Loucy (cell line): Measurements from ENCODE around the gene RALGAPA1.

ENCODE experiments used
- H2AFZ ChIP-seq: fragments of 200-600 bp; sonication (generic); 2 replicates; pipeline ENCODE4 v1.6.0; 2016; ENCODE audit warnings: antibody characterized with exemption, mild to moderate bottlenecking, low read length, moderate library complexity
- H3F3A ChIP-seq: fragments of 200-600 bp; 2 replicates; pipeline ENCODE4 v1.6.0; 2016; ENCODE audit warnings: antibody characterized with exemption, low read depth, mild to moderate bottlenecking
- H3K27me3 ChIP-seq: fragments of 200-600 bp; sonication (generic); 2 replicates; pipeline ENCODE4 v1.6.1; 2014; ENCODE audit warnings: low read length, mild to moderate bottlenecking; ENCODE audit not compliant: insufficient read depth, poor library complexity, severe bottlenecking
- H3K36me3 ChIP-seq: fragments of 200-600 bp; sonication (generic); 2 replicates; pipeline ENCODE4 v1.6.1; 2016; ENCODE audit warnings: low read length; ENCODE audit not compliant: insufficient read depth
- H3K4me1 ChIP-seq: fragments of 200-600 bp; sonication (generic); 2 replicates; pipeline ENCODE4 v1.5.1; 2014; ENCODE audit warnings: low read length, mild to moderate bottlenecking; ENCODE audit not compliant: insufficient read depth, poor library complexity, severe bottlenecking
- H3K4me2 ChIP-seq: fragments of 200-600 bp; sonication (generic); 2 replicates; pipeline ENCODE4 v1.6.0; 2014; ENCODE audit warnings: antibody characterized with exemption, low read length, low read depth, mild to moderate bottlenecking; ENCODE audit not compliant: poor library complexity, severe bottlenecking
- H3K4me3 ChIP-seq: fragments of 200-600 bp; sonication (generic); 2 replicates; pipeline ENCODE4 v1.5.1; 2014; ENCODE audit warnings: low read length, mild to moderate bottlenecking, mixed read lengths; ENCODE audit not compliant: poor library complexity, severe bottlenecking
- H3K79me2 ChIP-seq: fragments of 200-600 bp; sonication (generic); 2 replicates; pipeline ENCODE4 v1.6.1; 2014; ENCODE audit warnings: low read length; ENCODE audit not compliant: insufficient read depth
- H3K9ac ChIP-seq: fragments of 200-600 bp; sonication (generic); 2 replicates; pipeline ENCODE4 v1.6.0; 2014; ENCODE audit warnings: mild to moderate bottlenecking, low read depth, low read length, moderate library complexity; ENCODE audit not compliant: poor library complexity, severe bottlenecking
- H3K9me2 ChIP-seq: fragments of 200-600 bp; sonication (generic); replicated peaks from 2 replicates; pipeline ENCODE4 v1.6.1; 2016; ENCODE audit warnings: low read depth, low read length, mixed read lengths
- H3K9me3 ChIP-seq: fragments of 200-600 bp; sonication (generic); 2 replicates; pipeline ENCODE4 v1.6.1; 2014; ENCODE audit warnings: mild to moderate bottlenecking, antibody characterized with exemption, low read length, low read depth; ENCODE audit not compliant: insufficient read depth
- H4K20me1 ChIP-seq: fragments of 200-600 bp; sonication (generic); 2 replicates; pipeline ENCODE4 v1.6.0; 2014; ENCODE audit warnings: antibody characterized with exemption, low read length, mild to moderate bottlenecking; ENCODE audit not compliant: insufficient read depth, poor library complexity, severe bottlenecking
- CTCF ChIP-seq: fragments of 200-600 bp; sonication (generic); conservative IDR thresholded peaks from 2 replicates; pipeline ENCODE4 v1.5.1; 2014; ENCODE audit warnings: mild to moderate bottlenecking, antibody characterized with exemption, low read length
- EZH2phosphoT487 ChIP-seq: fragments of 200-600 bp; IDR thresholded peaks from 2 replicates; pipeline ENCODE4 v1.6.1; 2018; ENCODE audit warnings: antibody characterized with exemption, mild to moderate bottlenecking, moderate library complexity, borderline replicate concordance

The RALGAPA1 gene

DNA sequence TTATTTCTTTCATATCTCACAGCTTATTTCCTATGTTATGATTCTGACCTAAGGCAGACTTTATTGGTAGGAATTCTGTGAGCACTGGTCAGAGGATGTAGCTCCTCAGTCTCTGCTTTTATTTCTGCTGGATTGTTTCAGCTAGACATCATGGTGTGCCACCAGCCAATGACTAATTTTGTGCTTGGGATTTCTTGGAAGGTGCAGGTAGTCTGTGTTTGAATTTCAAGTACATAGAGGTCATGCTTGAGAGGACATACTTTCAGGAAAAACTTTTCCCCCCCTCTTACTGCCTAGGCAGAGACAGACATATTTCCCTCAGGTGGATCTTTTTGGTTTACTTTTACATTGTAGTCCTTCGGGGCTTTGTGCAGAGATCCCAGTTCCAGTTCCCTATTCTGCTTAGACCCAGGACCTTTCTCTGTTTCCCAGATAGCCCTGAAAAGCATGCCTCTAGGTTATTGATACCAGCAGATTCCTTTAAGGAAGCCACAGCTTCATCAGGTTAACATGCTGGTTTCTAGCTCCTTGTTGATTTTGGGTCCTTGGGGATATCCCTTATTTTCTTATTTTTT lies 45.7 kb upstream of the RALGAPA1 start:
- Histone ChIP-seq H3K4me1 (peaks cover 10% of the 10 kb centered on the region), H3K79me2 (no peaks in the 10 kb centered on the region), H4K20me1 (no peaks in the 10 kb centered on the region), H3K9me3 (no peaks in the 10 kb centered on the region; the same call in 1 of the 2 replicates), H3K36me3 (peaks cover 24% of the 10 kb centered on the region), H3F3A (no peaks in the 10 kb centered on the region), H3K4me3 (no peak overlapping the region), H3K9ac (no peak overlapping the region), H2AFZ (no peak overlapping the region), H3K9me2 (no peaks in the 10 kb centered on the region), H3K4me2 (no peak overlapping the region), H3K27me3 (no peaks in the 10 kb centered on the region)
- TF ChIP-seq EZH2phosphoT487 (no peak), CTCF (no peak)

GRCh38 chr14:35853225-35853624 lies 44.1 kb upstream of the RALGAPA1 start:
- H3K27me3 ChIP-seq: no peaks in the 10 kb centered on the region
- H3K9me2 ChIP-seq: no peaks in the 10 kb centered on the region
- no peak for TF ChIP-seq EZH2phosphoT487
- no peak for TF ChIP-seq CTCF

GRCh38 chr14:35851823-35852222 lies 42.7 kb upstream of the RALGAPA1 start:
- no peaks in the 10 kb centered on the region for H3K9me2 ChIP-seq
- H3K4me2 ChIP-seq: no peak overlapping the region
- H2AFZ ChIP-seq: no peak overlapping the region
- H3K9me3 ChIP-seq: no peaks in the 10 kb centered on the region; the same call in 1 of the 2 replicates
- H3F3A ChIP-seq: no peaks in the 10 kb centered on the region
- H3K4me1 ChIP-seq: peaks cover 10% of the 10 kb centered on the region
- peaks cover 23% of the 10 kb centered on the region for H3K36me3 ChIP-seq
- no peak for TF ChIP-seq EZH2phosphoT487
- no peak for TF ChIP-seq CTCF
- H3K9ac ChIP-seq: no peak overlapping the region
- no peaks in the 10 kb centered on the region for H3K27me3 ChIP-seq
- no peaks in the 10 kb centered on the region for H3K79me2 ChIP-seq
- no peak overlapping the region for H3K4me3 ChIP-seq
- no peaks in the 10 kb centered on the region for H4K20me1 ChIP-seq

More at GRCh38 chr14:35853225-35853624, 44.1 kb upstream of the RALGAPA1 start:
- H3F3A ChIP-seq: no peaks in the 10 kb centered on the region
- no peaks in the 10 kb centered on the region for H4K20me1 ChIP-seq
- H3K36me3 ChIP-seq: peaks cover 19% of the 10 kb centered on the region
- H3K9ac ChIP-seq: no peak overlapping the region
- no peak overlapping the region for H3K4me2 ChIP-seq
- no peak overlapping the region for H3K4me3 ChIP-seq
- peaks cover 10% of the 10 kb centered on the region for H3K4me1 ChIP-seq
- no peak overlapping the region for H2AFZ ChIP-seq
- no peaks in the 10 kb centered on the region for H3K79me2 ChIP-seq
- no peaks in the 10 kb centered on the region; the same call in 1 of the 2 replicates for H3K9me3 ChIP-seq
